K562 (cell line): Measurements from ENCODE around the gene SMARCC1. TPM values are rescaled to one million over a fixed set of nuclear protein-coding genes. Genes with fewer than 3 reads are reported as not detected.

ENCODE experiments used
- ATAC-seq: fragments of 200-7000 bp; cut with Tn5 transposase; 3 replicates; pipeline ENCODE4 v1.9.1; 2020; ENCODE audit warnings: moderate library complexity
- BruUV-seq: library from RNA; stranded (reverse); fragments of 400-500 nt; replicated peaks from 2 replicates; lab custom pipeline; 2021; lab: Mats Ljungman, UMichigan
- CTCF ChIA-PET: fragments of 300-600 bp; formaldehyde crosslinking; extraction: SDS; loops from one replicate; lab custom pipeline; 2021; ENCODE audit warnings: low intra/inter-chr PET ratio; lab: Yijun Ruan, JAX
- POLR2A ChIA-PET: fragments of 300-600, 350-650 bp; sonication (Branson Sonifier 250); formaldehyde crosslinking; extraction: SDS; loops from one replicate; lab custom pipeline; 2021; ENCODE audit warnings: antibody characterized with exemption, inconsistent platforms; lab: Yijun Ruan, JAX
- DNase-seq, 4 experiments: peaks; one replicate each; pipeline versions ENCODE4 v3.0.0 to v3.0.0-alpha.2; 2011 to 2018; ENCODE audit warnings: low spot score in 3 of 4, mixed read lengths in 3 of 4; ENCODE audit errors: extremely low read depth in 1 of 4
- FAIRE-seq: peaks from 2 replicates; lab custom pipeline; 2011; peaks lifted over from hg19 to GRCh38; lab: Jason Lieb, UNC
- H2AFZ ChIP-seq: 2 replicates; pipeline ENCODE4 v1.6.0; 2011; ENCODE audit warnings: low read depth, low read length, control low read depth, inconsistent platforms
- H3K27ac ChIP-seq: fragments of 200-600 bp; 3 replicates; pipeline ENCODE4 v1.8.0; 2011; ENCODE audit warnings: low read depth, mild to moderate bottlenecking, control low read depth, inconsistent platforms, low read length, moderate library complexity, mixed read lengths; ENCODE audit errors: extremely low read depth
- H3K27me3 ChIP-seq, 2 experiments: fragments of 300-600 bp in 1 of 2; 2 replicates in 1 of 2; 3 replicates in 1 of 2; pipeline versions ENCODE4 v1.6.0 to v1.8.0; 2011; ENCODE audit warnings: inconsistent platforms in 2 of 2, low read length in 2 of 2, mild to moderate bottlenecking in 1 of 2, mixed read lengths in 1 of 2, moderate library complexity in 1 of 2; ENCODE audit not compliant: control insufficient read depth in 2 of 2, insufficient read depth in 2 of 2
- H3K36me3 ChIP-seq: fragments of 300-600 bp; 3 replicates; pipeline ENCODE4 v1.8.0; 2011; ENCODE audit warnings: mild to moderate bottlenecking, low read length, inconsistent platforms; ENCODE audit not compliant: control insufficient read depth, insufficient read depth
- H3K4me1 ChIP-seq, 2 experiments: fragments of 200-600 bp in 1 of 2; replicated peaks in 1 of 2; 2 replicates in 1 of 2; 3 replicates in 1 of 2; pipeline versions ENCODE4 v1.5.1 to v1.8.0; 2011; ENCODE audit warnings: inconsistent platforms in 2 of 2, low read length in 2 of 2, mild to moderate bottlenecking in 1 of 2, mixed read lengths in 1 of 2, moderate library complexity in 1 of 2; ENCODE audit not compliant: control insufficient read depth in 2 of 2, insufficient read depth in 2 of 2
- H3K4me2 ChIP-seq: 2 replicates; pipeline ENCODE4 v1.6.1; 2011; ENCODE audit warnings: low read length, control low read depth, inconsistent platforms, mixed read lengths; ENCODE audit not compliant: insufficient read depth
- H3K4me3 ChIP-seq: fragments of 200-600 bp; sonication (generic), shearing (Covaris generic); 2 replicates; pipeline ENCODE4 v1.5.1; 2016; ENCODE audit warnings: control low read depth, inconsistent platforms
- H3K79me2 ChIP-seq: fragments of 200-600 bp; 3 replicates; pipeline ENCODE4 v1.8.0; 2011; ENCODE audit warnings: low read length, inconsistent platforms; ENCODE audit not compliant: control insufficient read depth, insufficient read depth
- H3K9ac ChIP-seq, 2 experiments: 2 replicates each; pipeline versions ENCODE4 v1.6.0 to v1.6.1; 2011; ENCODE audit warnings: low read depth in 2 of 2, low read length in 2 of 2, control low read depth in 1 of 2, inconsistent platforms in 1 of 2, mild to moderate bottlenecking in 1 of 2, mixed read lengths in 1 of 2; ENCODE audit not compliant: insufficient read depth in 1 of 2
- H3K9me1 ChIP-seq: one replicate; pipeline ENCODE4 v1.6.0; 2011; ENCODE audit warnings: inconsistent platforms, mild to moderate bottlenecking, low read length, moderate library complexity; ENCODE audit not compliant: control insufficient read depth, insufficient read depth
- H3K9me3 ChIP-seq: replicated peaks from 2 replicates; pipeline ENCODE4 v1.5.1; 2011; ENCODE audit warnings: low read depth, low read length, inconsistent platforms; ENCODE audit not compliant: control insufficient read depth, insufficient read depth
- H4K20me1 ChIP-seq: replicated peaks from 2 replicates; pipeline ENCODE4 v1.6.1; 2011; ENCODE audit warnings: low read length, inconsistent platforms, mixed read lengths; ENCODE audit not compliant: control insufficient read depth, insufficient read depth
- ASH1L ChIP-seq: fragments of 450-650 bp; IDR thresholded peaks from 2 replicates; pipeline ENCODE4 v1.6.1; 2018; ENCODE audit warnings: borderline replicate concordance, mild to moderate bottlenecking, low read depth; ENCODE audit not compliant: partially characterized antibody
- ELF4 ChIP-seq: fragments of 450-650 bp; formaldehyde crosslinking; IDR thresholded peaks from 2 replicates; pipeline ENCODE4 v1.4.0; 2022; ENCODE audit warnings: missing genetic modification characterization
- ELK1 ChIP-seq: sonication (generic); formaldehyde crosslinking; IDR thresholded peaks from 2 replicates; pipeline ENCODE4 v1.8.1; 2022; ENCODE audit warnings: missing genetic modification reagents
- EP300 ChIP-seq: IDR thresholded peaks from 2 replicates; pipeline ENCODE4 v1.6.1; 2012; ENCODE audit warnings: low read length, improper control_type of control experiment
- HDAC1 ChIP-seq, 2 experiments: fragments of 450-650 bp; IDR thresholded peaks; 2 replicates each; pipeline ENCODE4 v1.6.1; 2016 to 2017; ENCODE audit warnings: inconsistent platforms in 1 of 2, mild to moderate bottlenecking in 1 of 2, moderate library complexity in 1 of 2
- NONO ChIP-seq, 2 experiments: fragments of 200-400 bp in 1 of 2; fragments of 450-650 bp in 1 of 2; formaldehyde crosslinking in 1 of 2; IDR thresholded peaks; 2 replicates each; pipeline ENCODE4 v1.6.1; 2017; ENCODE audit warnings: low read depth in 2 of 2, mild to moderate bottlenecking in 2 of 2, moderate library complexity in 2 of 2, low read length in 1 of 2
- POLR2A ChIP-seq: fragments of 450-650 bp; conservative IDR thresholded peaks from 2 replicates; pipeline ENCODE4 v1.6.1; 2016
- RBM34 ChIP-seq: fragments of 200-400 bp; formaldehyde crosslinking; IDR thresholded peaks from 2 replicates; pipeline ENCODE4 v1.6.1; 2018; ENCODE audit warnings: low read length, borderline replicate concordance; ENCODE audit not compliant: insufficient read depth
- SMARCE1 ChIP-seq: fragments of 450-650 bp; IDR thresholded peaks from 2 replicates; pipeline ENCODE4 v1.7.1; 2016; ENCODE audit warnings: mild to moderate bottlenecking
- SRSF3 ChIP-seq: fragments of 200-400 bp; formaldehyde crosslinking; IDR thresholded peaks from 2 replicates; pipeline ENCODE4 v1.6.1; 2016; ENCODE audit warnings: mild to moderate bottlenecking, low read length, moderate library complexity; ENCODE audit not compliant: insufficient read depth
- ZNF165 ChIP-seq: fragments of 250-450 bp; sonication (Bioruptor Pico); IDR thresholded peaks from 2 replicates; pipeline ENCODE4 v1.4.0; 2020; ENCODE audit warnings: borderline replicate concordance
- ZNF282 ChIP-seq: sonication (generic); formaldehyde crosslinking; IDR thresholded peaks from 2 replicates; pipeline ENCODE4 v1.8.1; 2023; ENCODE audit warnings: missing genetic modification reagents
- ZNF436 ChIP-seq: fragments of 250-450, 450-650 bp; sonication (Bioruptor Pico); formaldehyde crosslinking; IDR thresholded peaks from 2 replicates; pipeline ENCODE4 v1.7.0; 2020; ENCODE audit warnings: mild to moderate bottlenecking
- WGBS: fragments of 100-300 bp; shearing (Covaris generic); methylation state at CpG from one replicate; pipeline ENCODE4 v1.1.6; 2016; ENCODE audit warnings: low coverage, mixed read lengths; ENCODE audit not compliant: insufficient coverage; ENCODE audit errors: missing lambda C conversion rate; 5-methylcytosine and 5-hydroxymethylcytosine counted together
- in situ Hi-C: fragments of 300-500 bp; cut with MboI; formaldehyde crosslinking; loops from 4 replicates; pipeline ENCODE4 v1.15.0; 2018; ENCODE audit warnings: inconsistent platforms, mixed read lengths
- intact Hi-C: fragments of 100-400 bp; cut with micrococcal nuclease; formaldehyde crosslinking; loops from 2 replicates; pipeline ENCODE4 v1.14.2; 2022
- polyA plus RNA-seq, 8 experiments: library from polyadenylated mRNA; depleted of rRNA in 4 of 8; stranded (reverse) in 5 of 8; unstranded in 3 of 8; fragments of >200 nt; fragmentation: Nextera tagmentation in 2 of 8; fragmentation: Illumina TruSeq in 1 of 8; extraction: Ambion mirVana in 2 of 8; extraction: Trizol in 1 of 8; gene quantifications; 2 replicates each; pipeline versions ENCODE4 v1.2.1 to v1.2.3, GENCODE V29; 2011 to 2014; ENCODE audit warnings: inconsistent platforms in 1 of 8, missing spikeins in 1 of 8
- total RNA-seq, 7 experiments: library from RNA; depleted of rRNA in 6 of 7; stranded (reverse); fragments of >200 nt in 6 of 7; fragmentation: Illumina TruSeq in 2 of 7; extraction: Trizol in 2 of 7; gene quantifications; 2 replicates each; pipeline versions ENCODE4 v1.2.1 to v1.2.3, GENCODE V29; 2011 to 2021; ENCODE audit warnings: low replicate concordance in 1 of 7
- TF ChIP-seq, protein P1 (sequence below), 2 experiments: fragments of 450-650 bp; conservative IDR thresholded peaks; 2 replicates each; pipeline ENCODE4 v1.6.1; 2017; ENCODE audit warnings: mild to moderate bottlenecking in 2 of 2, moderate library complexity in 2 of 2

The SMARCC1 gene
- total and polyA plus RNA-seq, 9 of the 15 experiments (the other 6 are each of a cell fraction or from before 2014, with no cell fraction given): 20.7 to 199 (median 66.0) TPM

- WGBS: 79% methylated on average over 6 of the region's 6 CpGs
- FAIRE-seq (no peak), ATAC-seq (no peak), DNase-seq (no peak)
- Histone ChIP-seq H3K9me3 (no peaks in the 10 kb centered on the region), H3K9ac (no peak overlapping the region), H3K4me2 (no peak overlapping the region), H2AFZ (no peak overlapping the region), H3K79me2 (no peaks in the 10 kb centered on the region), H4K20me1 (no peaks in the 10 kb centered on the region), H3K4me3 (no peak overlapping the region), H3K4me1 (no peaks in the 10 kb centered on the region), H3K27ac (no peak overlapping the region), H3K27me3 (no peaks in the 10 kb centered on the region), H3K36me3 (peaks cover 89% of the 10 kb centered on the region), H3K9me1 (no peaks in the 10 kb centered on the region)
- BruUV-seq: no TSS peak
- intact Hi-C loops (no loop called here), in situ Hi-C loops (no loop called here)
- ChIA-PET POLR2A (interaction anchor here (0.6 to 3.3 kb wide), 6 partner anchors 9 to 187 kb away, joined by 3 to 16 read pairs (median 4); no protein-coding TSS in a partner anchor), CTCF (no interaction called here)
- no peak for TF ChIP-seq ZNF436 (CRISPR knock-in tag)
- no peak for TF ChIP-seq HDAC1 (IDR thresholded peaks at IDR 0.05)
- no peak for TF ChIP-seq ZNF282 (CRISPR knock-in tag)
- TF ChIP-seq SMARCE1: no peak
- TF ChIP-seq ZNF165 (CRISPR knock-in tag): no peak
- TF ChIP-seq RBM34: no peak
- TF ChIP-seq ASH1L: no peak
- TF ChIP-seq EP300: no peak
- no peak for TF ChIP-seq POLR2A
- TF ChIP-seq ELF4 (CRISPR knock-in tag): no peak
- TF ChIP-seq NONO (IDR thresholded peaks at IDR 0.05; ENCODE audit: low read depth in 2 of 2, low read length in 1 of 2): no peak
- no peak for TF ChIP-seq SRSF3
- TF ChIP-seq, protein P1, sequence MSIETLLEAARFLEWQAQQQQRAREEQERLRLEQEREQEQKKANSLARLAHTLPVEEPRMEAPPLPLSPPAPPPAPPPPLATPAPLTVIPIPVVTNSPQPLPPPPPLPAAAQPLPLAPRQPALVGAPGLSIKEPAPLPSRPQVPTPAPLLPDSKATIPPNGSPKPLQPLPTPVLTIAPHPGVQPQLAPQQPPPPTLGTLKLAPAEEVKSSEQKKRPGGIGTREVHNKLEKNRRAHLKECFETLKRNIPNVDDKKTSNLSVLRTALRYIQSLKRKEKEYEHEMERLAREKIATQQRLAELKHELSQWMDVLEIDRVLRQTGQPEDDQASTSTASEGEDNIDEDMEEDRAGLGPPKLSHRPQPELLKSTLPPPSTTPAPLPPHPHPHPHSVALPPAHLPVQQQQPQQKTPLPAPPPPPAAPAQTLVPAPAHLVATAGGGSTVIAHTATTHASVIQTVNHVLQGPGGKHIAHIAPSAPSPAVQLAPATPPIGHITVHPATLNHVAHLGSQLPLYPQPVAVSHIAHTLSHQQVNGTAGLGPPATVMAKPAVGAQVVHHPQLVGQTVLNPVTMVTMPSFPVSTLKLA (conservative IDR thresholded peaks at IDR 0.05): no peak
- no peak for TF ChIP-seq ELK1 (CRISPR knock-in tag)
These were observed 153.3 kb downstream of the SMARCC1 start for GRCh38 chr3:47628426-47628825.
